Neural cell (in vitro differentiated cells): ENCODE data around the gene CTNNA1. TPM values are rescaled to one million over a fixed set of nuclear protein-coding genes. Genes with fewer than 3 reads are reported as not detected.

ENCODE experiments used
- H2AFZ ChIP-seq: fragments of 200-600, 300-800 bp; sonication (generic), shearing (Covaris generic); 2 replicates; pipeline ENCODE4 v1.6.0; 2014; ENCODE audit warnings: low read depth, mild to moderate bottlenecking, antibody characterized with exemption, low read length, moderate library complexity
- H3F3A ChIP-seq: fragments of 200-600 bp; shearing (Covaris generic); 2 replicates; pipeline ENCODE4 v1.6.1; 2016; ENCODE audit warnings: mild to moderate bottlenecking, moderate library complexity, mixed read lengths, antibody characterized with exemption, low read length; ENCODE audit not compliant: insufficient read depth, poor library complexity, severe bottlenecking
- H3K27ac ChIP-seq: fragments of 200-600, 300-800 bp; sonication (generic), shearing (Covaris generic); 2 replicates; pipeline ENCODE4 v1.5.1; 2014; ENCODE audit warnings: mild to moderate bottlenecking, low read length, moderate library complexity
- H3K27me3 ChIP-seq: fragments of 300-800, 200-600 bp; sonication (generic), shearing (Covaris generic); 2 replicates; pipeline ENCODE4 v1.6.0; 2014; ENCODE audit warnings: mild to moderate bottlenecking, low read depth, low read length, moderate library complexity; ENCODE audit not compliant: insufficient read depth
- H3K36me3 ChIP-seq: fragments of 300-800, 200-600 bp; sonication (generic), shearing (Covaris generic); 2 replicates; pipeline ENCODE4 v1.5.1; 2014; ENCODE audit warnings: mild to moderate bottlenecking, antibody characterized with exemption, low read length, moderate library complexity; ENCODE audit not compliant: insufficient read depth
- H3K4me2 ChIP-seq: fragments of 300-800, 200-600 bp; sonication (generic), shearing (Covaris generic); 2 replicates; pipeline ENCODE4 v1.6.0; 2014; ENCODE audit warnings: mild to moderate bottlenecking, low read length
- H3K4me3 ChIP-seq: fragments of 300-800, 200-600 bp; sonication (generic), shearing (Covaris generic); 2 replicates; pipeline ENCODE4 v1.5.1; 2014; ENCODE audit warnings: mild to moderate bottlenecking, low read length, moderate library complexity
- H3K79me2 ChIP-seq: fragments of 200-600 bp; shearing (Covaris generic); replicated peaks from 2 replicates; pipeline ENCODE4 v1.6.0; 2014; ENCODE audit warnings: mild to moderate bottlenecking, low read length, moderate library complexity; ENCODE audit not compliant: insufficient read depth
- H3K9ac ChIP-seq: fragments of 300-800, 200-600 bp; sonication (generic), shearing (Covaris generic); 2 replicates; pipeline ENCODE4 v1.6.1; 2016; ENCODE audit warnings: mild to moderate bottlenecking, low read length, mixed read lengths
- H3K9me2 ChIP-seq: fragments of 200-600 bp; shearing (Covaris generic); 2 replicates; pipeline ENCODE4 v1.6.1; 2016; ENCODE audit warnings: mild to moderate bottlenecking, low read length, mixed read lengths; ENCODE audit not compliant: insufficient read depth
- H3K9me3 ChIP-seq: fragments of 200-600, 300-800 bp; sonication (generic), shearing (Covaris generic); 2 replicates; pipeline ENCODE4 v1.6.1; 2016; ENCODE audit warnings: mild to moderate bottlenecking, mixed run types, low read length, moderate library complexity, mixed read lengths
- H4K20me1 ChIP-seq: fragments of 200-600 bp; shearing (Covaris generic); 2 replicates; pipeline ENCODE4 v1.6.1; 2016; ENCODE audit warnings: mild to moderate bottlenecking, mixed run types; ENCODE audit not compliant: insufficient read depth
- CTCF ChIP-seq: fragments of 450-650 bp; IDR thresholded peaks from 2 replicates; pipeline ENCODE4 v1.5.1; 2014; ENCODE audit warnings: antibody characterized with exemption, mild to moderate bottlenecking, moderate library complexity; ENCODE audit not compliant: poor library complexity, severe bottlenecking
- EP300 ChIP-seq: fragments of 450-650 bp; conservative IDR thresholded peaks from 2 replicates; pipeline ENCODE4 v1.6.1; 2014; ENCODE audit warnings: antibody characterized with exemption, mild to moderate bottlenecking, moderate library complexity; ENCODE audit not compliant: poor library complexity, severe bottlenecking
- EZH2 ChIP-seq: fragments of 200-600, 300-800 bp; shearing (Covaris generic), sonication (generic); IDR thresholded peaks from 2 replicates; pipeline ENCODE4 v1.6.1; 2014; ENCODE audit warnings: antibody characterized with exemption, low read length, borderline replicate concordance, mild to moderate bottlenecking; ENCODE audit not compliant: insufficient read depth, poor library complexity, severe bottlenecking
- MXI1 ChIP-seq: fragments of 450-650 bp; conservative IDR thresholded peaks from 2 replicates; pipeline ENCODE4 v1.6.1; 2014; ENCODE audit warnings: antibody characterized with exemption, mild to moderate bottlenecking; ENCODE audit not compliant: poor library complexity, severe bottlenecking
- POLR2AphosphoS5 ChIP-seq: IDR thresholded peaks from 2 replicates; pipeline ENCODE4 v1.6.1; 2012
- RAD21 ChIP-seq: fragments of 450-650 bp; conservative IDR thresholded peaks from 2 replicates; pipeline ENCODE4 v1.6.1; 2014; ENCODE audit warnings: antibody characterized with exemption, mild to moderate bottlenecking, moderate library complexity
- REST ChIP-seq: IDR thresholded peaks from 2 replicates; pipeline ENCODE4 v1.6.1; 2012; ENCODE audit warnings: borderline replicate concordance
- SMC3 ChIP-seq: fragments of 450-650 bp; conservative IDR thresholded peaks from 2 replicates; pipeline ENCODE4 v1.6.1; 2014; ENCODE audit warnings: antibody characterized with exemption, mild to moderate bottlenecking, moderate library complexity; ENCODE audit not compliant: poor library complexity
- TAF1 ChIP-seq: IDR thresholded peaks from 2 replicates; pipeline ENCODE4 v1.6.1; 2012; ENCODE audit warnings: low read depth
- polyA plus RNA-seq: library from polyadenylated mRNA; depleted of rRNA; stranded (reverse); fragments of >200 nt; gene quantifications from 2 replicates; pipeline ENCODE4 v1.2.3, GENCODE V29; 2014

CTNNA1 gene
- polyA plus RNA-seq, 1 donor from 2014 or later, result 87.9 TPM

- Histone ChIP-seq H4K20me1 (no peaks in the 10 kb centered on the region), H3K9me3 (no peaks in the 10 kb centered on the region), H3K4me2 (no peak overlapping the region), H3F3A (no peaks in the 10 kb centered on the region), H3K27ac (no peak overlapping the region), H3K27me3 (no peaks in the 10 kb centered on the region), H3K9ac (no peak overlapping the region), H2AFZ (no peak overlapping the region), H3K9me2 (no peaks in the 10 kb centered on the region), H3K36me3 (no peaks in the 10 kb centered on the region), H3K4me3 (no peak overlapping the region), H3K79me2 (no peaks in the 10 kb centered on the region)
- TF ChIP-seq CTCF, result no peak
These were observed 219.6 kb downstream of the CTNNA1 start for GRCh38 chr5:138972836-138973235.

- Histone ChIP-seq H3K27ac (no peak overlapping the region), H3K9ac (no peak overlapping the region)
These were observed 221.2 kb downstream of the CTNNA1 start for GRCh38 chr5:138974227-138975063.

GRCh38 chr5:138975098-138975847 is 222.0 kb downstream of the CTNNA1 start:
- no peak overlapping the region for H3K4me3 ChIP-seq
- H3K9me3 ChIP-seq, result no peaks in the 10 kb centered on the region
- H3K9ac ChIP-seq, result no peak overlapping the region
- no peaks in the 10 kb centered on the region for H3K9me2 ChIP-seq
- H3K79me2 ChIP-seq, result no peaks in the 10 kb centered on the region
- no peak overlapping the region for H3K27ac ChIP-seq
- H4K20me1 ChIP-seq, result no peaks in the 10 kb centered on the region
- H2AFZ ChIP-seq, result no peak overlapping the region
- no peaks in the 10 kb centered on the region for H3F3A ChIP-seq
- no peaks in the 10 kb centered on the region for H3K27me3 ChIP-seq
- TF ChIP-seq EZH2, result no peak
- TF ChIP-seq EP300, result no peak
- no peak for TF ChIP-seq TAF1
- TF ChIP-seq MXI1, result no peak
- TF ChIP-seq REST, result no peak
- TF ChIP-seq CTCF, result no peak
- no peak for TF ChIP-seq SMC3
- no peak for TF ChIP-seq RAD21
- no peak for TF ChIP-seq POLR2AphosphoS5
- no peaks in the 10 kb centered on the region for H3K36me3 ChIP-seq
- no peak overlapping the region for H3K4me2 ChIP-seq

More at GRCh38 chr5:138974227-138975063, 221.2 kb downstream of the CTNNA1 start:
- Histone ChIP-seq H3K27me3 (no peaks in the 10 kb centered on the region), H3K9me2 (no peaks in the 10 kb centered on the region), H3K79me2 (no peaks in the 10 kb centered on the region), H3K4me2 (no peak overlapping the region), H2AFZ (no peak overlapping the region), H3F3A (no peaks in the 10 kb centered on the region), H4K20me1 (no peaks in the 10 kb centered on the region), H3K36me3 (no peaks in the 10 kb centered on the region), H3K4me3 (no peak overlapping the region), H3K9me3 (no peaks in the 10 kb centered on the region)
- TF ChIP-seq EZH2, result no peak
